ENCODE results near the gene FAM209B. TPM values are rescaled to one million over a fixed set of nuclear protein-coding genes. Genes with fewer than 3 reads are reported as not detected.
"Not testable (repeated sequence)": the region's sequence is repeated elsewhere in the genome, so short reads cannot be mapped to it uniquely, and the experiment has no call there.

FAM209B gene
- 0.73 TPM for total RNA-seq (2013)
- 1 to 10 TPM in 1 of 3 donors, under 1 TPM in 2; 0.66 to 1.6 (median 0.84) TPM for polyA plus RNA-seq
- not detected in 2 replicates for polyA minus RNA-seq
- 0 to 1.7 (median 0.72) reads per million in 11 experiments for total RNA-seq

GRCh38 chr20:56532946-56533345, at the start of gene FAM209B:
FAM209B (plus strand) TSS chr20:56533246; CDS start chr20:56533342, 96 bp downstream.
- H3K4me1 ChIP-seq (ENCODE audit: control insufficient read depth in 1 of 2, insufficient read depth in 2 of 2, low read length in 2 of 2); H2AFZ ChIP-seq (ENCODE audit: insufficient read depth, low read depth, low read length, poor library complexity, severe bottlenecking); H3K79me2 ChIP-seq (ENCODE audit: insufficient read depth, low read length); H3K4me1 Mint-ChIP-seq; H3K4me3 Mint-ChIP-seq; H3K36me3 Mint-ChIP-seq; H3K27ac ChIP-seq (ENCODE audit: low read depth in 1 of 2, low read length in 2 of 2); H3K4me2 ChIP-seq (replicated peaks; ENCODE audit: extremely low read depth, low read length, poor library complexity, severe bottlenecking); H3K4me3 ChIP-seq (replicated peaks in 1 of 3; ENCODE audit: low read depth in 2 of 3, low read length in 3 of 3); H3K27me3 Mint-ChIP-seq (ENCODE audit: low read depth in 3 of 3); H4K20me1 ChIP-seq (ENCODE audit: insufficient read depth, low read length); H3K36me3 ChIP-seq (replicated peaks in 1 of 2; ENCODE audit: control insufficient read depth in 1 of 2, insufficient read depth in 2 of 2, low read length in 2 of 2); H3K27me3 ChIP-seq (ENCODE audit: control insufficient read depth in 2 of 2, insufficient read depth in 2 of 2, low read length in 2 of 2); H3K9ac ChIP-seq (ENCODE audit: insufficient read depth, low read length, poor library complexity, severe bottlenecking); intact Hi-C loops (cut with micrococcal nuclease); DNase-seq; H3K9me3 ChIP-seq (replicated peaks in 1 of 2; ENCODE audit: control insufficient read depth in 1 of 2, insufficient read depth in 1 of 2, low read length in 2 of 2); H3K9me3 Mint-ChIP-seq: not testable (repeated sequence)
- peak within 1 kb of the TSS in 1 of 7 donors; percentile 61 for H3K27ac Mint-ChIP-seq
- WGBS (ENCODE audit: insufficient coverage), result 92% methylated on average over 2 of the region's 9 CpGs

DNA sequence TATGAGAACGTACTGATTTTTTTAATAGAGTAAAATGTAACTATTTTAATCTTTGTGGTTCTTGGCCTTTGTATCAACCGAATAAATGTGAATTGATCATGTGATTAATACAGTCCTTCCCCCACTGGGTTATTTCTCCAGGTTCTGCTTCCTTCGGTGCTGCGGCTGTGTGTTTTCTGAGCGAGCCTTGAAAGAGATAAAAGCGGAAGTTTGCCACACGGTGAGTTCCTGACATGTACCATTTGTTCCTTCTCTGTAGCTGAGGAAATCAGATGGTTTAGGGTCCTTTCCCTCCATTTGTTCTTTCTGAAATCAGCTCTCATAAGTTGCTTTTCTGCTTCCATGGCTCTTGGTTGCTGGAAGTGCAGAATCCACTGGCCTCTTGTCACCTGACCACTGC, 49.1 kb upstream of the FAM209B start:
- H4K20me1 ChIP-seq (ENCODE audit: insufficient read depth, low read length), result peaks cover 55% of the 10 kb centered on the region
- H3K4me1 ChIP-seq (ENCODE audit: control insufficient read depth in 1 of 2, insufficient read depth in 2 of 2, low read length in 2 of 2), result peaks cover 15 to 24% of the 10 kb centered on the region in 2 donors
- no peak overlapping the region for H3K9ac ChIP-seq (ENCODE audit: insufficient read depth, low read length, poor library complexity, severe bottlenecking)
- H3K27me3 ChIP-seq (ENCODE audit: control insufficient read depth in 2 of 2, insufficient read depth in 2 of 2, low read length in 2 of 2), result no peaks in the 10 kb centered on the region
- H3K79me2 ChIP-seq (ENCODE audit: insufficient read depth, low read length), result peaks cover 10% of the 10 kb centered on the region
- peak; percentile 61 to 75 (median 72) for DNase-seq
- peak overlapping the region; percentile 22 to 46 for H3K27ac ChIP-seq (ENCODE audit: low read depth in 1 of 2, low read length in 2 of 2)
- no peaks in the 10 kb centered on the region for H3K9me3 ChIP-seq (replicated peaks in 1 of 2; ENCODE audit: control insufficient read depth in 1 of 2, insufficient read depth in 1 of 2, low read length in 2 of 2)
- H3K4me3 ChIP-seq (replicated peaks in 1 of 3; ENCODE audit: low read depth in 2 of 3, low read length in 3 of 3), result peak overlapping the region in 2 of 3 experiments; percentile 4 to 36
- peaks cover 22% of the 10 kb centered on the region for H3K4me1 Mint-ChIP-seq
- intact Hi-C loops (cut with micrococcal nuclease), result no loop called here
- peak overlapping the region; percentile 72 to 76 for H3K4me3 Mint-ChIP-seq
- no peaks in the 10 kb centered on the region for H3K9me3 Mint-ChIP-seq
- H2AFZ ChIP-seq (ENCODE audit: insufficient read depth, low read depth, low read length, poor library complexity, severe bottlenecking), result no peak overlapping the region
- peaks cover 70 to 88% of the 10 kb centered on the region in 2 donors for H3K36me3 ChIP-seq (replicated peaks in 1 of 2; ENCODE audit: control insufficient read depth in 1 of 2, insufficient read depth in 2 of 2, low read length in 2 of 2)
- WGBS (ENCODE audit: insufficient coverage), result 0% methylated on average over 5 of the region's 7 CpGs
- H3K27ac Mint-ChIP-seq, result peak overlapping the region; percentile 74 to 91 (median 82)
- no peak for TF ChIP-seq CTCF (IDR thresholded peaks at IDR 0.05)
- H3K36me3 Mint-ChIP-seq, result peaks cover 80 to 87% of the 10 kb centered on the region in 2 donors
- peak overlapping the region; percentile 27 for H3K4me2 ChIP-seq (replicated peaks; ENCODE audit: extremely low read depth, low read length, poor library complexity, severe bottlenecking)
- H3K27me3 Mint-ChIP-seq (ENCODE audit: low read depth in 3 of 3), result peaks cover 0 to 3% (median 0%) of the 10 kb centered on the region in 3 donors

Measured in CD14-positive monocyte (primary cell).